H1 (cell line): ENCODE data around the gene RARB. TPM values are rescaled to one million over a fixed set of nuclear protein-coding genes. Genes with fewer than 3 reads are reported as not detected.

ENCODE experiments used
- CTCF ChIA-PET: fragments of 300-600 bp; sonication (Branson Sonifier 250); formaldehyde crosslinking; loops from one replicate; lab custom pipeline; 2021; ENCODE audit not compliant: partially characterized antibody; lab: Charles Lee
- POLR2A ChIA-PET: fragments of 300-600 bp; sonication (Branson Sonifier 250); formaldehyde crosslinking; loops from one replicate; lab custom pipeline; 2021; ENCODE audit warnings: inconsistent platforms; ENCODE audit not compliant: partially characterized antibody; lab: Charles Lee
- DNase-seq, 2 experiments: peaks; one replicate each; pipeline versions ENCODE4 v3.0.0 to v3.0.0-alpha.2; 2010 to 2022; ENCODE audit warnings: low spot score in 2 of 2, low read depth in 1 of 2, mixed read lengths in 1 of 2
- FAIRE-seq: peaks from 2 replicates; lab custom pipeline; 2011; peaks lifted over from hg19 to GRCh38; lab: Jason Lieb, UNC
- H2AFZ ChIP-seq: 2 replicates; pipeline ENCODE4 v1.8.1; 2012; ENCODE audit warnings: low read length, inconsistent platforms
- H2AK5ac ChIP-seq: 2 replicates; pipeline ENCODE4 v1.6.1; 2013; ENCODE audit warnings: low read depth, low read length
- H2BK120ac ChIP-seq: replicated peaks from 2 replicates; pipeline ENCODE3; 2013; ENCODE audit warnings: low read depth, low read length, inconsistent platforms
- H2BK12ac ChIP-seq: 2 replicates; pipeline ENCODE4 v1.6.1; 2013; ENCODE audit warnings: low read depth, low read length
- H2BK15ac ChIP-seq: 2 replicates; pipeline ENCODE4 v1.6.1; 2013; ENCODE audit warnings: low read length
- H2BK20ac ChIP-seq: 2 replicates; pipeline ENCODE4 v1.6.1; 2013; ENCODE audit warnings: low read length
- H2BK5ac ChIP-seq: 2 replicates; pipeline ENCODE4 v1.6.1; 2013; ENCODE audit warnings: low read depth, low read length
- H3K14ac ChIP-seq: 2 replicates; pipeline ENCODE4 v1.6.1; 2013; ENCODE audit warnings: inconsistent platforms; ENCODE audit not compliant: insufficient read length
- H3K18ac ChIP-seq: 2 replicates; pipeline ENCODE4 v1.6.1; 2013; ENCODE audit warnings: low read length; ENCODE audit errors: extremely low read depth
- H3K23ac ChIP-seq: 2 replicates; pipeline ENCODE4 v1.6.1; 2013; ENCODE audit warnings: inconsistent platforms; ENCODE audit not compliant: insufficient read length
- H3K23me2 ChIP-seq: 2 replicates; pipeline ENCODE4 v1.6.1; 2013; ENCODE audit warnings: low read depth, low read length
- H3K27ac ChIP-seq: 2 replicates; pipeline ENCODE4 v1.6.1; 2011; ENCODE audit warnings: low read depth, low read length, inconsistent platforms
- H3K27me3 ChIP-seq, 4 experiments: replicated peaks in 1 of 4; 1 replicate in 1 of 4; 2 replicates in 3 of 4; pipeline versions ENCODE4 v1.6.1 to v1.8.1; 2011 to 2013; ENCODE audit warnings: low read length in 3 of 4, mild to moderate bottlenecking in 3 of 4, inconsistent platforms in 2 of 4, mixed read lengths in 2 of 4, moderate library complexity in 1 of 4; ENCODE audit not compliant: control insufficient read depth in 3 of 4, insufficient read depth in 3 of 4; ENCODE audit errors: extremely low read depth in 1 of 4
- H3K36me3 ChIP-seq, 4 experiments: 2 replicates each; pipeline versions ENCODE4 v1.6.1 to v1.8.1; 2011 to 2013; ENCODE audit warnings: mild to moderate bottlenecking in 4 of 4, low read length in 3 of 4, moderate library complexity in 2 of 4, control low read depth in 1 of 4, inconsistent platforms in 1 of 4; ENCODE audit not compliant: insufficient read depth in 4 of 4, control insufficient read depth in 2 of 4
- H3K4ac ChIP-seq: replicated peaks from 2 replicates; pipeline ENCODE3; 2013; ENCODE audit warnings: low read length, low read depth, mixed read lengths, inconsistent platforms; ENCODE audit not compliant: insufficient read length
- H3K4me1 ChIP-seq, 4 experiments: replicated peaks in 1 of 4; 1 replicate in 1 of 4; 2 replicates in 3 of 4; pipeline versions ENCODE4 v1.6.1 to v1.8.1; 2011 to 2013; ENCODE audit warnings: low read length in 3 of 4, inconsistent platforms in 2 of 4, mixed read lengths in 1 of 4; ENCODE audit not compliant: insufficient read depth in 4 of 4, control insufficient read depth in 3 of 4
- H3K4me2 ChIP-seq, 2 experiments: 2 replicates each; pipeline versions ENCODE4 v1.6.1 to v1.8.1; 2011 to 2013; ENCODE audit warnings: low read depth in 2 of 2, low read length in 2 of 2, control low read depth in 1 of 2, inconsistent platforms in 1 of 2, mild to moderate bottlenecking in 1 of 2; ENCODE audit not compliant: insufficient read depth in 1 of 2
- H3K4me3 ChIP-seq, 4 experiments: fragments of 200-600, 300-600 bp in 1 of 4; sonication (generic), shearing (Covaris generic), sonication (Bioruptor Twin) in 1 of 4; 2 replicates each; pipeline versions ENCODE4 v1.5.1 to v1.8.1; 2011 to 2016; ENCODE audit warnings: low read length in 4 of 4, low read depth in 3 of 4, control low read depth in 2 of 4, inconsistent platforms in 2 of 4, mild to moderate bottlenecking in 2 of 4, mixed read lengths in 1 of 4, moderate library complexity in 1 of 4; ENCODE audit not compliant: insufficient read depth in 2 of 4; ENCODE audit errors: extremely low read depth in 1 of 4
- H3K56ac ChIP-seq: replicated peaks from 2 replicates; pipeline ENCODE3; 2013; ENCODE audit warnings: low read depth, mild to moderate bottlenecking, mixed read lengths, low read length, inconsistent platforms; ENCODE audit not compliant: insufficient read length
- H3K79me1 ChIP-seq: 2 replicates; pipeline ENCODE4 v1.6.1; 2013; ENCODE audit warnings: low read depth, low read length, control low read depth
- H3K79me2 ChIP-seq, 2 experiments: 2 replicates each; pipeline versions ENCODE4 v1.6.1 to v1.8.1; 2012 to 2013; ENCODE audit warnings: low read length in 2 of 2, mild to moderate bottlenecking in 2 of 2, inconsistent platforms in 1 of 2; ENCODE audit not compliant: insufficient read depth in 2 of 2, control insufficient read depth in 1 of 2
- H3K9ac ChIP-seq, 4 experiments: replicated peaks in 1 of 4; 1 replicate in 1 of 4; 2 replicates in 3 of 4; pipeline versions ENCODE4 v1.6.1 to v1.8.1; 2011 to 2013; ENCODE audit warnings: low read depth in 3 of 4, low read length in 3 of 4, control low read depth in 2 of 4, mild to moderate bottlenecking in 2 of 4, moderate library complexity in 2 of 4, inconsistent platforms in 1 of 4; ENCODE audit errors: extremely low read depth in 1 of 4
- H3K9me3 ChIP-seq, 2 experiments: 2 replicates each; pipeline versions ENCODE4 v1.6.1 to v1.8.1; 2012 to 2013; ENCODE audit warnings: mild to moderate bottlenecking in 2 of 2, moderate library complexity in 2 of 2, control low read depth in 1 of 2, inconsistent platforms in 1 of 2, low read depth in 1 of 2, low read length in 1 of 2, mixed read lengths in 1 of 2; ENCODE audit not compliant: insufficient read depth in 2 of 2
- H4K20me1 ChIP-seq, 2 experiments: replicated peaks in 1 of 2; 2 replicates each; pipeline versions ENCODE3 to v1.8.1; 2011 to 2013; ENCODE audit warnings: inconsistent platforms in 2 of 2, low read length in 2 of 2, mild to moderate bottlenecking in 1 of 2; ENCODE audit not compliant: insufficient read depth in 2 of 2, control insufficient read depth in 1 of 2
- H4K5ac ChIP-seq: 2 replicates; pipeline ENCODE4 v1.6.1; 2013; ENCODE audit warnings: low read length, low read depth, mixed read lengths, inconsistent platforms; ENCODE audit not compliant: insufficient read length
- H4K8ac ChIP-seq: 2 replicates; pipeline ENCODE4 v1.8.0; 2013; ENCODE audit warnings: mild to moderate bottlenecking, moderate library complexity, low read length, inconsistent platforms; ENCODE audit not compliant: insufficient read depth; ENCODE audit errors: extremely low read depth
- H4K91ac ChIP-seq: replicated peaks from 2 replicates; pipeline ENCODE3; 2013; ENCODE audit warnings: low read length, mixed read lengths, inconsistent platforms; ENCODE audit not compliant: insufficient read length
- CBX5 ChIP-seq: fragments of 300-800, 300-1000 bp; sonication (generic); IDR thresholded peaks from 2 replicates; pipeline ENCODE4 v1.7.1; 2016; ENCODE audit warnings: antibody characterized with exemption, low read length, low read depth
- CTBP2 ChIP-seq: IDR thresholded peaks from 2 replicates; pipeline ENCODE4 v1.7.0; 2011; ENCODE audit warnings: borderline replicate concordance, mild to moderate bottlenecking, moderate library complexity, mixed read lengths, low read length; ENCODE audit not compliant: insufficient read depth, insufficient read length
- TBP ChIP-seq: IDR thresholded peaks from 2 replicates; pipeline ENCODE4 v1.6.1; 2011; ENCODE audit warnings: low read depth, low read length, improper control_type of control experiment
- TCF12 ChIP-seq: IDR thresholded peaks from 2 replicates; pipeline ENCODE4 v1.6.1; 2011; ENCODE audit warnings: low read depth, mild to moderate bottlenecking, low read length
- USF2 ChIP-seq: IDR thresholded peaks from 2 replicates; pipeline ENCODE4 v1.6.1; 2011; ENCODE audit warnings: low read length, improper control_type of control experiment
- WGBS, 2 experiments: shearing (Covaris generic) in 1 of 2; methylation state at CpG; one replicate each; pipeline versions ENCODE4 v1.1.6 to v1.1.7; 2013 to 2015; ENCODE audit warnings: low lambda C conversion rate in 2 of 2, mixed read lengths in 2 of 2, inconsistent platforms in 1 of 2, low coverage in 1 of 2, missing lambda C conversion rate in 1 of 2; ENCODE audit not compliant: insufficient replicate concordance in 2 of 2, insufficient coverage in 1 of 2, insufficient read length in 1 of 2; ENCODE audit errors: extremely low coverage in 1 of 2, missing lambda C conversion rate in 1 of 2; 5-methylcytosine and 5-hydroxymethylcytosine counted together
- polyA plus RNA-seq, 7 experiments: library from polyadenylated mRNA; depleted of rRNA in 3 of 7; stranded (reverse) in 5 of 7; unstranded in 2 of 7; fragments of >200 nt in 5 of 7; fragments of 200-250 nt in 2 of 7; gene quantifications; 1 replicate in 5 of 7; 2 replicates in 1 of 7; 4 replicates in 1 of 7; pipeline versions ENCODE4 v1.2.1 to v1.2.3, GENCODE V29; 2011 to 2013; ENCODE audit warnings: missing spikeins in 2 of 7, mixed read lengths in 2 of 7
- total RNA-seq: library from RNA; stranded (reverse); fragmentation: NEBNext Ultra II Directional; extraction: Animal tissue kit (Norgen Biotek cat#: 25700); gene quantifications from 2 replicates; pipeline ENCODE4 v1.2.1, GENCODE V29; 2021

RARB gene
- total and polyA plus RNA-seq, 2 of the 8 experiments (the other 6 are each of a cell fraction or from before 2014, with no cell fraction given) = 0.15 to 0.22 TPM

- H3K4me2 ChIP-seq = no peak overlapping the region
- no peak overlapping the region for H2AK5ac ChIP-seq
- H4K8ac ChIP-seq = no peak overlapping the region
- no peaks in the 10 kb centered on the region for H3K23me2 ChIP-seq
- no peak overlapping the region for H2BK20ac ChIP-seq
- H3K27ac ChIP-seq = no peak overlapping the region
- H2BK120ac ChIP-seq = no peak overlapping the region
- no peaks in the 10 kb centered on the region for H3K27me3 ChIP-seq
- H2BK5ac ChIP-seq = no peak overlapping the region
- no peak overlapping the region for H3K23ac ChIP-seq
- H3K79me1 ChIP-seq = no peaks in the 10 kb centered on the region
- DNase-seq (no peak), FAIRE-seq (no peak)
- H3K79me2 ChIP-seq = no peaks in the 10 kb centered on the region
- H2BK12ac ChIP-seq = no peak overlapping the region
- no peak overlapping the region for H2AFZ ChIP-seq
- CTCF ChIA-PET = interaction anchor here (1.3 kb wide), 1 partner anchor 31 kb away, joined by 3 read pairs; no protein-coding TSS in a partner anchor
- H3K14ac ChIP-seq = no peak overlapping the region
- WGBS, 2 experiments = 94% methylated on average over 3 of the region's 3 CpGs; no CpG with 5 or more reads in 1 of the 2 experiments
- no peak overlapping the region for H3K56ac ChIP-seq
- H3K9me3 ChIP-seq = no peaks in the 10 kb centered on the region
- H2BK15ac ChIP-seq = no peak overlapping the region
- H4K91ac ChIP-seq = no peak overlapping the region
- H3K4ac ChIP-seq = no peak overlapping the region
- no peak overlapping the region for H3K4me3 ChIP-seq
- no peaks in the 10 kb centered on the region for H3K36me3 ChIP-seq
- TF ChIP-seq TCF12 = no peak
- TF ChIP-seq TBP = no peak
- no peak for TF ChIP-seq CBX5
- no peak for TF ChIP-seq CTBP2
- no peak for TF ChIP-seq USF2
- H3K9ac ChIP-seq = no peak overlapping the region
- H3K18ac ChIP-seq = no peak overlapping the region
- POLR2A ChIA-PET = no interaction called here
- H3K4me1 ChIP-seq = no peaks in the 10 kb centered on the region
- H4K20me1 ChIP-seq = no peaks in the 10 kb centered on the region
- H4K5ac ChIP-seq = no peak overlapping the region
These were observed 44.7 kb downstream of the RARB start for GRCh38 chr3:25472731-25473130.
